Panc1 (cell line): ENCODE results near the gene KIAA0930.

Source experiments
- CTCF ChIP-seq: fragments of 450-650 bp; IDR thresholded peaks from 2 replicates; pipeline ENCODE4 v1.5.1; 2017; ENCODE audit warnings: mild to moderate bottlenecking
- POLR2AphosphoS5 ChIP-seq: IDR thresholded peaks from 2 replicates; pipeline ENCODE4 v1.6.1; 2012; ENCODE audit warnings: mild to moderate bottlenecking, low read depth, low read length, moderate library complexity
- REST ChIP-seq, 2 experiments: IDR thresholded peaks; 2 replicates each; pipeline ENCODE4 v1.6.1; 2011 to 2012; ENCODE audit warnings: low read depth in 2 of 2, control low read depth in 1 of 2, low read length in 1 of 2, mild to moderate bottlenecking in 1 of 2, moderate library complexity in 1 of 2; ENCODE audit not compliant: insufficient read depth in 1 of 2
- SIN3A ChIP-seq: IDR thresholded peaks from 2 replicates; pipeline ENCODE4 v1.6.1; 2012; ENCODE audit warnings: low read depth, mild to moderate bottlenecking, low read length, moderate library complexity, borderline replicate concordance; ENCODE audit not compliant: insufficient read depth

GRCh38 chr22:45196308-45196707, 44.4 kb downstream of the KIAA0930 start:
- TF ChIP-seq CTCF (no peak), REST (IDR thresholded peaks at IDR 0.05; ENCODE audit: insufficient read depth in 1 of 2, low read depth in 2 of 2, low read length in 1 of 2) (no peak), SIN3A (no peak), POLR2AphosphoS5 (no peak)
